Naive thymus-derived CD4-positive, alpha-beta T cell (primary cell): Measurements from ENCODE around the gene SYNE2. TPM values are rescaled to one million over a fixed set of nuclear protein-coding genes. Genes with fewer than 3 reads are reported as not detected.

Experiments
- ATAC-seq: fragments of 150-1000 bp; cut with Tn5 transposase; 2 replicates; pipeline ENCODE4 v1.10.0; 2021; ENCODE audit warnings: mild to moderate bottlenecking, moderate library complexity
- CTCF ChIA-PET: fragments of 350-600 bp; sonication (Branson Sonifier 250); formaldehyde crosslinking; loops from one replicate; lab custom pipeline; 2021; ENCODE audit warnings: antibody characterized with exemption; lab: Charles Lee
- POLR2A ChIA-PET: fragments of 350-600 bp; sonication (Branson Sonifier 250); formaldehyde crosslinking; loops from one replicate; lab custom pipeline; 2021; ENCODE audit warnings: antibody characterized with exemption, inconsistent platforms; lab: Charles Lee
- DNase-seq, 9 donors: peaks; one replicate each; pipeline versions ENCODE4 v3.0.0 to v3.0.0-alpha.2; 2020 to 2022; ENCODE audit warnings: mixed read lengths in 1 of 9
- H3K27ac ChIP-seq: one replicate; pipeline ENCODE4 v1.7.0; 2013; ENCODE audit warnings: mild to moderate bottlenecking, low read depth, low read length, moderate library complexity
- H3K27me3 ChIP-seq, 2 donors: one replicate each; pipeline ENCODE4 v1.7.0; 2013; ENCODE audit warnings: low read length in 2 of 2, mild to moderate bottlenecking in 2 of 2, moderate library complexity in 2 of 2; ENCODE audit not compliant: control insufficient read depth in 2 of 2, insufficient read depth in 2 of 2
- H3K36me3 ChIP-seq, 3 experiments: 1 replicate in 2 of 3; 2 replicates in 1 of 3; pipeline ENCODE4 v1.7.0; 2013; ENCODE audit warnings: low read length in 3 of 3, mild to moderate bottlenecking in 3 of 3, moderate library complexity in 1 of 3; ENCODE audit not compliant: insufficient read depth in 3 of 3, control insufficient read depth in 2 of 3
- H3K4me1 ChIP-seq, 2 donors: one replicate each; pipeline ENCODE4 v1.7.0; 2013; ENCODE audit warnings: low read length in 2 of 2, mild to moderate bottlenecking in 2 of 2, moderate library complexity in 1 of 2; ENCODE audit not compliant: control insufficient read depth in 2 of 2, insufficient read depth in 2 of 2
- H3K4me3 ChIP-seq: 2 replicates; pipeline ENCODE4 v1.7.0; 2013; ENCODE audit warnings: mild to moderate bottlenecking, low read length
- H3K9me3 ChIP-seq, 3 experiments: 1 replicate in 2 of 3; 2 replicates in 1 of 3; pipeline ENCODE4 v1.7.0; 2013; ENCODE audit warnings: low read length in 3 of 3; ENCODE audit not compliant: control insufficient read depth in 2 of 3
- H3K27ac Mint-ChIP-seq, 9 donors: one replicate each; pipeline ENCODE4 v1.8.0; 2020 to 2022; ENCODE audit warnings: mixed read lengths in 9 of 9, mild to moderate bottlenecking in 8 of 9, moderate library complexity in 5 of 9, inconsistent platforms in 2 of 9
- H3K27me3 Mint-ChIP-seq, 5 donors: one replicate each; pipeline ENCODE4 v1.8.0; 2021 to 2022; ENCODE audit warnings: mixed read lengths in 5 of 5, mild to moderate bottlenecking in 1 of 5
- H3K36me3 Mint-ChIP-seq, 5 donors: one replicate each; pipeline ENCODE4 v1.8.0; 2020 to 2022; ENCODE audit warnings: mixed read lengths in 5 of 5, mild to moderate bottlenecking in 3 of 5, inconsistent platforms in 1 of 5
- H3K4me1 Mint-ChIP-seq, 7 donors: one replicate each; pipeline ENCODE4 v1.8.0; 2020 to 2022; ENCODE audit warnings: mixed read lengths in 7 of 7, mild to moderate bottlenecking in 3 of 7, inconsistent platforms in 1 of 7
- H3K4me3 Mint-ChIP-seq, 10 donors: one replicate each; pipeline ENCODE4 v1.8.0; 2020 to 2022; ENCODE audit warnings: mild to moderate bottlenecking in 10 of 10, mixed read lengths in 10 of 10, moderate library complexity in 6 of 10, inconsistent platforms in 2 of 10
- H3K9me3 Mint-ChIP-seq, 11 donors: one replicate each; pipeline ENCODE4 v1.8.0; 2020 to 2022; ENCODE audit warnings: mixed read lengths in 11 of 11, mild to moderate bottlenecking in 4 of 11, inconsistent platforms in 1 of 11, moderate library complexity in 1 of 11
- intact Hi-C, 2 donors: fragments of 100-400 bp; cut with micrococcal nuclease; formaldehyde crosslinking; loops; one replicate each; pipeline ENCODE4 v1.15.1; 2023
- polyA plus RNA-seq, 2 donors: library from polyadenylated mRNA; unstranded; fragments of 300-500 nt; fragmentation: Illumina TruSeq; gene quantifications; one replicate each; pipeline ENCODE4 v1.2.3, GENCODE V29; 2021
- total RNA-seq, 6 experiments: library from RNA in 5 of 6; stranded (reverse) in 5 of 6; gene quantifications; 1 replicate in 5 of 6; 2 replicates in 1 of 6; pipeline ENCODE4 v1.2.3 and lab custom pipeline; 2021 to 2026

The SYNE2 gene
- total and polyA plus RNA-seq, 7 experiments from 2014 or later = 22.4 to 170 (median 139) TPM

DNA sequence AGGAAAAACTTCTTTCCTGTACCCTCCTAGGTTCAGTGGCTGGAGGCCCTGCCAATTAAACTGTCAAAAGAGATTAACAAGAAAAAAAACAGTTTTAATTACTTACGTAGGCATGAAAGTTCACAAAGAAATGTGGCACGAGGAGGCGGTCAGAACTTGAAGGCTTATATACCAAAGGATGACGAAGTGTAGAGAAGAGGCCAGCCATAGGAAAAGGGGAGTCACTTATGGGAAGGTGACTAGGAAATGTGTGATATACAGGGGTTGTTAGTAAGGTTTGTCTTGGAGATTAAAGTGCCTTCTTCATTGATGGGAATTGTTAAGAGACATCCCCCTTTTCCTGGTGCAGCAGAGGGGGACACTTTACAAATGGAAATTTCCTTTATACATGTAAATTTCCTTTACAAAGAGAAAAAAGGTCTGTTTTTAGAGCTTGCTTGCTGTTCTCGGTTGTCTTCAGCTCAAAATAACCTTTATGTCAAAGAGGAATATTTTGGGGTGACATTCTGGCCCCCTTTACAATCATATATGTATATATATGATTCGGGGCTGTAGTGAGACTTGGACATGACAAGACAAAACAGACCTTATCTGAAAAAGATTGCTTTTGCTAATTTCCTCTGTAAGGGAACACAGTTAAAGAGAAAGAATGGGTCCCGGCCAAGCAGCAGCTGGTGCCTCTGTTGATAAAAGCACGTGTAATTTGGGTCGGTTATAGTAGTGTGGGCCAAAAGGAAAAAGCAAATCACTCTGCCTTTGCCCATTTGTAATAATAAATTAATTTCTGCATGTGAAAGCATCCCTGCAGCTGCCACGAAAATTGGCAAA is 38.6 kb downstream of the SYNE2 start:
- Mint-ChIP-seq H3K36me3 (peaks cover 0 to 8% (median 4%) of the 10 kb centered on the region in 5 donors), H3K9me3 (no peaks in the 10 kb centered on the region), H3K4me1 (peaks cover 2 to 23% (median 10%) of the 10 kb centered on the region in 7 donors), H3K4me3 (no peak overlapping the region), H3K27me3 (peaks cover 0 to 3% (median 0%) of the 10 kb centered on the region in 5 donors), H3K27ac (peak overlapping the region in 2 of 9 donors; percentile 6 to 18)
- intact Hi-C loops = no loop called here
- no peaks in the 10 kb centered on the region for H3K36me3 ChIP-seq
- H3K4me3 ChIP-seq = no peak overlapping the region
- no peaks in the 10 kb centered on the region for H3K9me3 ChIP-seq
- ChIA-PET POLR2A (interaction anchor here (0.8 kb wide), 1 partner anchor 10 kb away, joined by 3 read pairs; no protein-coding TSS in a partner anchor), CTCF (interaction anchor here (0.7 kb wide), 1 partner anchor 23 kb away, joined by 3 read pairs; no protein-coding TSS in a partner anchor)
- H3K4me1 ChIP-seq = peaks cover 0 to 3% of the 10 kb centered on the region in 2 donors
- H3K27me3 ChIP-seq = no peaks in the 10 kb centered on the region
- ATAC-seq (no peak), DNase-seq (no peak)
- H3K27ac ChIP-seq = no peak overlapping the region

DNA sequence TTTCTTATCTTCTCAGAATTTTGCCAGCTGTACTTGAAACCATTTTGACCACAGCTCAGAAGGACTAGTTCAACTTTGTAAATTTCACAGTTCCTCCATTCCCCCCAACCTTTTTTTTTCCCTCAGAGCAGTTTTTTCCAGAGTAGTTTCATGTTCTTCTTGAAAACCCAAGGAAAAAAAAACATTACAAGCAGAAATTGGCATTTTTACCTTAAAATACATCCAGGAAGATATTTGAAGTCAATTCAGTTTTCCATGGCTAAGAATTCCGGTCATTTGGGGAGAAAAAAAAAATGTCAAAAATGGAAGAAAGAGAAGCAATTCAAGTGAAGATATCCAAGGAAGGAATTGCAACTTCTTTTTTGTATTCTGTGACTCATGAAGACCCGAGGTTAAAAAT is 39.5 kb downstream of the SYNE2 start:
- Histone ChIP-seq H3K36me3 (no peaks in the 10 kb centered on the region), H3K27me3 (no peaks in the 10 kb centered on the region), H3K27ac (no peak overlapping the region), H3K4me1 (peaks cover 0 to 3% of the 10 kb centered on the region in 2 donors), H3K4me3 (no peak overlapping the region), H3K9me3 (no peaks in the 10 kb centered on the region)
- H3K27ac Mint-ChIP-seq = peak overlapping the region in 1 of 9 donors; percentile 53
- H3K9me3 Mint-ChIP-seq = no peaks in the 10 kb centered on the region
- ATAC-seq = no peak
- intact Hi-C loops = no loop called here
- H3K4me3 Mint-ChIP-seq = no peak overlapping the region
- ChIA-PET CTCF (no interaction called here), POLR2A (no interaction called here)
- no peak for DNase-seq
- peaks cover 3 to 23% (median 10%) of the 10 kb centered on the region in 7 donors for H3K4me1 Mint-ChIP-seq
- peaks cover 0 to 3% (median 0%) of the 10 kb centered on the region in 5 donors for H3K27me3 Mint-ChIP-seq
- peaks cover 0 to 8% (median 3%) of the 10 kb centered on the region in 5 donors for H3K36me3 Mint-ChIP-seq

- Histone ChIP-seq H3K4me3 (no peak overlapping the region), H3K9me3 (no peaks in the 10 kb centered on the region), H3K27me3 (no peaks in the 10 kb centered on the region), H3K27ac (no peak overlapping the region), H3K36me3 (no peaks in the 10 kb centered on the region), H3K4me1 (peaks cover 0 to 3% of the 10 kb centered on the region in 2 donors)
- peaks cover 0 to 11% (median 5%) of the 10 kb centered on the region in 5 donors for H3K36me3 Mint-ChIP-seq
- peaks cover 9 to 31% (median 13%) of the 10 kb centered on the region in 7 donors for H3K4me1 Mint-ChIP-seq
- H3K4me3 Mint-ChIP-seq = no peak overlapping the region
- POLR2A ChIA-PET = interaction anchor here (0.7 kb wide), 1 partner anchor 9 kb away, joined by 3 read pairs; no protein-coding TSS in a partner anchor
- CTCF ChIA-PET = interaction anchor here (0.7 kb wide), 1 partner anchor 39 kb away, joined by 4 read pairs; no protein-coding TSS in a partner anchor
- no peak for ATAC-seq
- peaks cover 0 to 3% (median 0%) of the 10 kb centered on the region in 5 donors for H3K27me3 Mint-ChIP-seq
- intact Hi-C loops = loop anchor here in 1 of 2 donors (1.0 kb wide), 1 partner anchor 22 kb away; no protein-coding TSS in a partner anchor
- no peaks in the 10 kb centered on the region for H3K9me3 Mint-ChIP-seq
- no peak for DNase-seq
- no peak overlapping the region for H3K27ac Mint-ChIP-seq
Measured at GRCh38 chr14:63893701-63894458, 41.1 kb downstream of the SYNE2 start.

GRCh38 chr14:63895510-63895909 is 42.7 kb downstream of the SYNE2 start:
- no peaks in the 10 kb centered on the region for H3K36me3 ChIP-seq
- CTCF ChIA-PET = no interaction called here
- POLR2A ChIA-PET = interaction anchor here (0.7 kb wide), 1 partner anchor 14 kb away, joined by 3 read pairs; no protein-coding TSS in a partner anchor
- H3K27me3 ChIP-seq = no peaks in the 10 kb centered on the region
- DNase-seq (no peak), ATAC-seq (no peak)
- H3K9me3 ChIP-seq = no peaks in the 10 kb centered on the region
- no peak overlapping the region for H3K4me3 ChIP-seq
- peaks cover 0 to 3% (median 0%) of the 10 kb centered on the region in 11 donors for H3K9me3 Mint-ChIP-seq
- no peak overlapping the region for H3K27ac ChIP-seq
- H3K27me3 Mint-ChIP-seq = peaks cover 0 to 3% (median 0%) of the 10 kb centered on the region in 5 donors
- no peak overlapping the region for H3K4me3 Mint-ChIP-seq
- peaks cover 0 to 19% (median 7%) of the 10 kb centered on the region in 5 donors for H3K36me3 Mint-ChIP-seq
- intact Hi-C loops = no loop called here
- H3K4me1 ChIP-seq = peaks cover 7% of the 10 kb centered on the region in 2 donors
- H3K4me1 Mint-ChIP-seq = peaks cover 17 to 33% (median 21%) of the 10 kb centered on the region in 7 donors
- H3K27ac Mint-ChIP-seq = no peak overlapping the region

DNA sequence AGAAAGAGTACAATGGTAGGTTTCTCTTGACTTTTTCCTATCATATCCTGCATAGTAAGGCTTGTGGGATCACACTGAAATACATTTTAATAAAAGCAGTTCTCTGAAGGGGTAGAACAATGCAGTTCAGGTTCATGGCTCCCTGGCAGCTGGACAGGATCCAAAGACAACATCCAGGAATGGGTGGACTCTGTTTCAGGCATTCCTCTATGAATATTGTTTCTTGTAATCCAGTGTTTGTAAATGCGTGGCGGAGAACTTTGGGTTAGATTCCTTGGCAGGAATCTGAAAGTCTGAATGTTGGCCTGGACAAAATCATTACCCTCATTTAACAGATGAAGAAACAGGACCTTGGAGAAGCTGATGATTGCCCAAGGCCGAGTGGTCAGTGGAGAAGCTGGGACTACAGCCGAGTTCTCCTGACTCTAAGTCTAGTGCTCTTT is 43.5 kb downstream of the SYNE2 start:
- Histone ChIP-seq H3K27me3 (no peaks in the 10 kb centered on the region), H3K9me3 (no peaks in the 10 kb centered on the region), H3K27ac (no peak overlapping the region), H3K4me1 (peaks cover 10 to 15% of the 10 kb centered on the region in 2 donors), H3K4me3 (no peak overlapping the region), H3K36me3 (no peaks in the 10 kb centered on the region)
- DNase-seq (no peak), ATAC-seq (no peak)
- Mint-ChIP-seq H3K4me1 (peaks cover 14 to 36% (median 23%) of the 10 kb centered on the region in 7 donors), H3K4me3 (no peak overlapping the region), H3K36me3 (peaks cover 0 to 23% (median 9%) of the 10 kb centered on the region in 5 donors), H3K9me3 (peaks cover 0 to 8% (median 0%) of the 10 kb centered on the region in 11 donors), H3K27me3 (peaks cover 0 to 3% (median 0%) of the 10 kb centered on the region in 5 donors), H3K27ac (no peak overlapping the region)
- POLR2A ChIA-PET = no interaction called here
- CTCF ChIA-PET = no interaction called here
- intact Hi-C loops = no loop called here

- Mint-ChIP-seq H3K4me3 (no peak overlapping the region), H3K9me3 (peaks cover 0 to 8% (median 0%) of the 10 kb centered on the region in 11 donors), H3K4me1 (peaks cover 15 to 37% (median 28%) of the 10 kb centered on the region in 7 donors), H3K27ac (peak overlapping the region in 2 of 9 donors; percentile 22 to 63), H3K36me3 (peaks cover 0 to 26% (median 9%) of the 10 kb centered on the region in 5 donors), H3K27me3 (peaks cover 0 to 3% (median 0%) of the 10 kb centered on the region in 5 donors)
- H3K27ac ChIP-seq = no peak overlapping the region
- no peak overlapping the region for H3K4me3 ChIP-seq
- ATAC-seq = no peak
- ChIA-PET POLR2A (interaction anchor here (0.7 to 1.2 kb wide), 2 partner anchors 44 to 1678 kb away, joined by 4 to 7 read pairs; no protein-coding TSS in a partner anchor), CTCF (no interaction called here)
- no peaks in the 10 kb centered on the region for H3K9me3 ChIP-seq
- no peaks in the 10 kb centered on the region for H3K36me3 ChIP-seq
- H3K27me3 ChIP-seq = no peaks in the 10 kb centered on the region
- peaks cover 10 to 19% of the 10 kb centered on the region in 2 donors for H3K4me1 ChIP-seq
- intact Hi-C loops = no loop called here
- no peak for DNase-seq
Measured at GRCh38 chr14:63897721-63898163, 44.9 kb downstream of the SYNE2 start.
